Measurements from ENCODE around the gene UQCRH.
"Not testable (repeated sequence)": the region's sequence is repeated elsewhere in the genome, so short reads cannot be mapped to it uniquely, and the experiment has no call there.

UQCRH gene

GRCh38 chr1:46310321-46310720, 6.8 kb downstream of the UQCRH start:
- Mint-ChIP-seq H3K27ac (no peak overlapping the region), H3K4me1 (peaks cover 18% of the 10 kb centered on the region), H3K4me3 (no peak overlapping the region), H3K36me3 (ENCODE audit: low read depth) (peaks cover 77% of the 10 kb centered on the region), H3K27me3 (ENCODE audit: low read depth, poor library complexity) (no peaks in the 10 kb centered on the region), H3K9me3 (no peaks in the 10 kb centered on the region)
- no peak for TF ChIP-seq CTCF (IDR thresholded peaks at IDR 0.05)
- DNase-seq: no peak

- no peak for DNase-seq
- Mint-ChIP-seq H3K4me1 (peaks cover 12% of the 10 kb centered on the region), H3K36me3 (ENCODE audit: low read depth) (peaks cover 63% of the 10 kb centered on the region), H3K9me3 (no peaks in the 10 kb centered on the region), H3K27me3 (ENCODE audit: low read depth, poor library complexity) (no peaks in the 10 kb centered on the region), H3K27ac (peak overlapping the region; percentile 45), H3K4me3 (no peak overlapping the region)
- no peak for TF ChIP-seq CTCF (IDR thresholded peaks at IDR 0.05)
These were observed 12.3 kb downstream of the UQCRH start for GRCh38 chr1:46315669-46316403.

- Mint-ChIP-seq H3K27me3 (ENCODE audit: low read depth, poor library complexity) (no peaks in the 10 kb centered on the region), H3K4me3 (no peak overlapping the region), H3K36me3 (ENCODE audit: low read depth) (peaks cover 59% of the 10 kb centered on the region), H3K4me1 (peaks cover 27% of the 10 kb centered on the region), H3K27ac (no peak overlapping the region), H3K9me3 (peaks cover 12% of the 10 kb centered on the region)
- TF ChIP-seq CTCF (IDR thresholded peaks at IDR 0.05): no peak
- DNase-seq: no peak
These were observed 13.8 kb downstream of the UQCRH start for GRCh38 chr1:46317323-46317722.

GRCh38 chr1:46319301-46319700, 15.8 kb downstream of the UQCRH start:
- not testable (repeated sequence) for H3K27me3 Mint-ChIP-seq (ENCODE audit: low read depth, poor library complexity); DNase-seq; H3K4me3 Mint-ChIP-seq; H3K27ac Mint-ChIP-seq
- Mint-ChIP-seq H3K9me3 (peaks cover 28% of the 10 kb centered on the region), H3K36me3 (ENCODE audit: low read depth) (peaks cover 49% of the 10 kb centered on the region), H3K4me1 (peaks cover 27% of the 10 kb centered on the region)

GRCh38 chr1:46319960-46320914, 16.7 kb downstream of the UQCRH start:
- peaks cover 29% of the 10 kb centered on the region for H3K4me1 Mint-ChIP-seq

GRCh38 chr1:46322191-46322590, 18.7 kb downstream of the UQCRH start:
- not testable (repeated sequence) for H3K27ac Mint-ChIP-seq; H3K27me3 Mint-ChIP-seq (ENCODE audit: low read depth, poor library complexity); DNase-seq
- peak overlapping the region; percentile 60 for H3K4me3 Mint-ChIP-seq
- H3K4me1 Mint-ChIP-seq: peaks cover 43% of the 10 kb centered on the region
- H3K36me3 Mint-ChIP-seq (ENCODE audit: low read depth): peaks cover 43% of the 10 kb centered on the region
- peaks cover 47% of the 10 kb centered on the region for H3K9me3 Mint-ChIP-seq

More at GRCh38 chr1:46319960-46320914, 16.7 kb downstream of the UQCRH start:
- H3K4me3 Mint-ChIP-seq: peak overlapping the region; percentile 9
- not testable (repeated sequence) for DNase-seq; H3K27me3 Mint-ChIP-seq (ENCODE audit: low read depth, poor library complexity)
- peak overlapping the region; percentile 97 for H3K27ac Mint-ChIP-seq
- H3K9me3 Mint-ChIP-seq: peaks cover 36% of the 10 kb centered on the region
- peaks cover 46% of the 10 kb centered on the region for H3K36me3 Mint-ChIP-seq (ENCODE audit: low read depth)

GRCh38 chr1:46325285-46326076, 22.0 kb downstream of the UQCRH start:
- Mint-ChIP-seq H3K9me3 (peaks cover 49% of the 10 kb centered on the region), H3K36me3 (ENCODE audit: low read depth) (peaks cover 33% of the 10 kb centered on the region), H3K4me3 (peak overlapping the region; percentile 12), H3K27ac (peak overlapping the region; percentile 92), H3K4me1 (peaks cover 56% of the 10 kb centered on the region)
- not testable (repeated sequence) for H3K27me3 Mint-ChIP-seq (ENCODE audit: low read depth, poor library complexity); DNase-seq

GRCh38 chr1:46328182-46328581, 24.7 kb downstream of the UQCRH start:
- not testable (repeated sequence) for H3K4me3 Mint-ChIP-seq; H3K27me3 Mint-ChIP-seq (ENCODE audit: low read depth, poor library complexity); H3K27ac Mint-ChIP-seq; DNase-seq
- peaks cover 65% of the 10 kb centered on the region for H3K4me1 Mint-ChIP-seq
- H3K36me3 Mint-ChIP-seq (ENCODE audit: low read depth): peaks cover 26% of the 10 kb centered on the region
- H3K9me3 Mint-ChIP-seq: peaks cover 40% of the 10 kb centered on the region

GRCh38 chr1:46329807-46330206, 26.3 kb downstream of the UQCRH start:
- not testable (repeated sequence) for H3K27ac Mint-ChIP-seq; H3K27me3 Mint-ChIP-seq (ENCODE audit: low read depth, poor library complexity); DNase-seq
- H3K4me1 Mint-ChIP-seq: peaks cover 71% of the 10 kb centered on the region
- peaks cover 25% of the 10 kb centered on the region for H3K9me3 Mint-ChIP-seq
- peak overlapping the region; percentile 32 for H3K4me3 Mint-ChIP-seq
- H3K36me3 Mint-ChIP-seq (ENCODE audit: low read depth): peaks cover 18% of the 10 kb centered on the region

- not testable (repeated sequence) for H3K27me3 Mint-ChIP-seq (ENCODE audit: low read depth, poor library complexity); DNase-seq
- H3K4me3 Mint-ChIP-seq: peak overlapping the region; percentile 76
- peaks cover 13% of the 10 kb centered on the region for H3K36me3 Mint-ChIP-seq (ENCODE audit: low read depth)
- peaks cover 68% of the 10 kb centered on the region for H3K4me1 Mint-ChIP-seq
- H3K27ac Mint-ChIP-seq: peak overlapping the region; percentile 13
- H3K9me3 Mint-ChIP-seq: peaks cover 19% of the 10 kb centered on the region
These were observed 26.9 kb downstream of the UQCRH start for GRCh38 chr1:46330381-46330780.
